ENCODE measurements around the gene CHTF8. TPM values are rescaled to one million over a fixed set of nuclear protein-coding genes. Genes with fewer than 3 reads are reported as not detected.

CHTF8 gene
- total RNA-seq, 1 donor from 2014 or later, result 103 TPM

- no peak for DNase-seq (ENCODE audit: low read depth)
Measured at GRCh38 chr16:69113216-69113615, 19.2 kb downstream of the CHTF8 start.

DNA sequence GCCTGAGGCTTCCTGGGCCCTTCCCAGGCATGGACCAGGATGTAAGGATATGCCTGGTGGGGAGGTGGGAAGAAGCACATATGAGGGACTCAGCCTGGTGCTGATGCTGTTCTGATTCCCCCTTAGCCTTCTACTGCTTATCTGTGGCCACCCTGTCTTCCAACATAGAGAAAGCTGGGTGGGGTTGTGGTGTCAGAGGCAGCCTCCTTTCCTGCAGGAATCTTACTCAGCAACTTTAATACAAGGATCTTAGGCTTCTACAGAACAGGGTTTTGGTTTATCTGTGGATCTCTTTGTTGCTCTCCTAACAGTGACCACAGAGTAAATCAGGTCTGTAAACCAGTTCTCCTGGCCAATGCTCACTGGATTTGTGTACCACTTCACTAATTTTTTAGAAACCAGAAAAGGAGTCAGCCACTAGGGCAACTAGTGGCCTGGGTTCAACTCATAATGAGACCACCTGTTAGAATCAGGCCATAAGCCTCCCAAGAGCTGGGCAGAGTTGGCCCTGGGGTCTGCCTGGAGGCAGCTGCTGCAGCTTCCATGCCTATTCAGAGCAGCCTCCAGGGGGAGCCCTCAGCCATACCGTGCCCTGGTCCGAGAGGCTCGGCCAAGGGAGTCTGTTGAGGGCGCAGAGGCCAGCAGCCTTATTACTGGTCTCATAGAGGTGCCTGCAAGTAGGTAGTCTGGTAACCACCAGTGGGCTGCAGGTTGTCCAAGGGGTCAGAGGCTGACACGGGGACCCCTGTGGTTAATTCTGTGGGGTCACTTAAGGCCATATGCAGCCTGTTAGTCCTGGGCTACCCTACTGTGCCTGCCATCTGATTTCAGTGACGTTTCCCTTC, 19.9 kb downstream of the CHTF8 start:
- no peak for DNase-seq (ENCODE audit: low read depth)

- DNase-seq (ENCODE audit: low read depth), result no peak
Measured at GRCh38 chr16:69111876-69112230, 20.5 kb downstream of the CHTF8 start.

- no peak for DNase-seq (ENCODE audit: low read depth)
Measured at GRCh38 chr16:69111216-69111875, 21.0 kb downstream of the CHTF8 start.

GRCh38 chr16:69110406-69110805, 22.0 kb downstream of the CHTF8 start:
- DNase-seq (ENCODE audit: low read depth), result no peak

GRCh38 chr16:69109486-69110270, 22.7 kb downstream of the CHTF8 start:
- DNase-seq (ENCODE audit: low read depth), result no peak

- no peak for DNase-seq (ENCODE audit: low read depth)
Measured at GRCh38 chr16:69108905-69109252, 23.5 kb downstream of the CHTF8 start.

DNA sequence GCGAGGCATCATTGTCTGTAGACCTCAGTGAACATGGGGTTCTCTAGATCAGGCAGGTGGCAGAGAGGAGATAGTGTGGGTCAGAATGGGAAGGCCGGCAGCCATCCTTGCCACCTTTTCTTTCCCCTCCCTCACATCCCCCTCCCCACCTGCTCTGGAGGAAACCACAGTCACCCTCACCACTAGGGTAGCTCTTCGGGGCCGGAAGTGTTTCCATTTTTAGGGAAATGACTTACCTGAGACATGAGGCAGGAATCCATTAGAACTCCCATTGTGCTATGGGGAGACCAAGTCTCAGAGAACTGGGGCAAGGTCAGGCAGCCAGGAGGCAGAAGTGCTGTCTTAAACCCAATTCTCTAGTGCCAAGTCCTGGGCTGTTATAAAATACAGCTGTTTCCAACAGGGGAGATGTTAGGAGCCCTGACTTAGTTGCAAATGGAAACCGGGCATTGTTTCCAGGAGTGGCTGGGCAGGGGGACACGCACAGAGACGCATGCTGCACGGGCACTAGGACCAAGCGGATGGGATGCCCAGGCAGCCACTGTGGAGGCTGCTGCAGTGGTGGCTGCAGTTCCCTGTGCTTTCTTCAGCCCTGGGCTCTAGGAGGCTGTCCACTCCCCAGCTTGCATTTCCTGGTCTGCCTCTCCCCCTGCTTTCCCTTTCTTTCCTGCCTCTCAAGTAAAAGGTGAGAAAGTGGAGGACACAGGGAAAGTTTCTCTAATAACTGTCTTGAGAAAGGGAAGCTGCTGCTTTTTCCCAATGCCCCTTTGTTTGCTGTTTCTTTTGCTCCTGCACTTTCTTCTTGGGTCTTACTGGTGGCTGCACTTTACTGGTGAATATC, 24.1 kb downstream of the CHTF8 start:
- DNase-seq (ENCODE audit: low read depth), result no peak

DNA sequence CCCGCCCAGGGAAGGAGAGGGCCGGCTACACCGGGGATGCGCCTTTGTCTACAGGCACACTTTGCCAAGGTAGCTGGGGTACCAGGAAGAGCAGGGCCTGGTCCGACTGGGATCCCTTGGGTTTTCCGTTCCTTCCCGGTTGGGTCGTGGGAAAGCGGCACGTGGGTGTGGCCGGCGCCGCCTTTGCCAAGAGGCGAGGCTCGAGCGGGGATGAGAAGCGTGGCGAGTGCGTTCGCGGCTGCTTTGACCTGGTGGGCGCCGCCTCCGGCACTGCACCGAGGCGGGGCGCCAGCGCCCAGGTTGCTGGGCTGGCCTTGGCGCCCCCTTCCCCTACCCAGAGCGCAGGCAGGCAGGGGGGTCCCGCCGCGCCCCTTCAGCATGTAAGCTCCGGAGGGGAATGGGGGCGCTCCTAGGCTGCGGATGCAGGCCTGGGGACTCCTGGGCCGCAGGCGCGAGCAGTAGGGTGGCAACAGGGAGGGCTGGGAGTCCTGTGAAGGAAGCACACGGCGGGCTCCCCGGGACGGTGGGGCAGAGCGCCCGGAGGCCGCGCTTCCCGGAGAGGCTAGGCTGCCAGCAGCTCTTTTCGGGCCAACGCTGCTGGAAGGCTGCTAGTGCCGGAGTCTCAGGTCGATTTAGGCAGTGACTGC, 24.9 kb downstream of the CHTF8 start:
- no peak for DNase-seq (ENCODE audit: low read depth)

- DNase-seq (ENCODE audit: low read depth), result no peak
Measured at GRCh38 chr16:69106491-69107315, 25.7 kb downstream of the CHTF8 start.

DNA sequence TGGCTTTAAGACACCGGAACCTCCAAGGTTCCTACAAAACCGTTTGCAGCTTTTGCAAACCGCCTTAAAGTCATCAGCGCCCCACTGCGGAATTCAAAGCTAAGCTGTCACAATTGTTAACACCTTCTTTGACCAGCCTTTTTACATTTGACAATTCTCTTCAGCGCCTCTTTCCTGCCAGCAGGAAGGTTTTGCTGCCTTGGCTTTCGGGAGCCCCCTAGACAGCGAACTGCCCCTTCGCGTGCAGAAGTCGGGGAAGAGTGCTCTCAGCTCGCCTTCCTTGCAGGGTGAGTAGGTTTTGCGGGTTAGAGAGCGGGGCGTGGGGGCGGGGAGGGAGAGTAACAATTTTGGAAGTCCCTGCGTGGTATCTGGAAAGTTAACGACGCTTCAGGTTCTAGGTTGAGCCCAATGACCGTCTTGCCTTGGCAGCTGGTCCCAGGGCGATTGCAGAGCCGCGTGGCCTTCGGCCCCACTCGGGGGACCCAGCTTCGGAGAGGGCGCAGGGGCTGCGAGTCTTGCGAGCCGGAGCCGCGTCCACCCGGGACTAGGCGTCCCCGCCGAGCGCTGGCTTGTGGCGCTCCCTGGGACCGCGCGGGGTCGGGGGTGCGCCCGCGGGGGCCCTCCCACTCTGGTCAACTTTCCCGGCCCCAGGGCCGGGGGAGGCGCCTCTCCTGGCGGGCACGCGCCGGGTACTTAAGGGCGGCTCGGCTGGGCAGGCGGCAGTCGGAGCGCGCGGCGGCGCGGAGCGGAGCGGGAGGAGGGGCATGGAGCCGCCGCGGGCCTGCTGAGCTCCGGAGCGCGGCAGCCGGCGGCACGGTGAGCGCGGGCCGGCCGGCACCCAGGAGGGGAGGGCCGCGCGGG, 26.7 kb downstream of the CHTF8 start, which contains the start of gene HAS3:
Gene HAS3 (plus strand): TSS at position 153 of the 861 bp plus-strand sequence. CDS start 3,743 bp downstream, outside the sequence.
- peak; percentile 83 for DNase-seq (ENCODE audit: low read depth)

DNA sequence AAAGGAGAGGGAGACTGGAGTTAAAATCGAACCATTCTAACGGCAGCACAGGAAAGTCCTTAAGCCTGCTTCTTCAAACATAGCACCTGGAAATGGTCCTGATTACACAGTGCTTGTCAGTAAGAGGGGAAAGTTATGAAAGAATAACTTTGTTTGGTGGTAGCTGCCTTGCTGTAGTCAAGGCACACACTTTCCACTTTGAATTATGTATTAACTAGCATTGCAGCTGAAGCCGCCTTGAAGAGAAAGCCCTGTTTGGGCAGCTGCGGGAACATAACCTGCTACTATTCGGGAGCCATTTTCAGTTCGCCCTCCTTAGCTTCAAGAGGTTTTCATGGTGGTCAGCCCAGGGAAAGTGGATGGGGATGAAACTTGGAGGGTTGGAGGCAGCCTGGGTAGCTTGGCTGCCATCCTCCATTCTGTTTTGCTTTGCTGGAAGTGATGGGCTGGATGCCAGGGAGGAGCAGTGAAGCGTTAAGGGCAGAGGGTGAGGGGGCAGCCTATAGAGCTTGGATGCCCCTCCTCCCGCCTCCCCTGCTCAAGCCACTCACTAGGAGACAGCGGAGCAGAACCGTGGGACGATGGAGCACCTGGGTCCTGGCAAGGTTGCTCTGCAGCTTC, 32.2 kb downstream of the CHTF8 start:
- peak; percentile 53 for DNase-seq (ENCODE audit: low read depth)

DNA sequence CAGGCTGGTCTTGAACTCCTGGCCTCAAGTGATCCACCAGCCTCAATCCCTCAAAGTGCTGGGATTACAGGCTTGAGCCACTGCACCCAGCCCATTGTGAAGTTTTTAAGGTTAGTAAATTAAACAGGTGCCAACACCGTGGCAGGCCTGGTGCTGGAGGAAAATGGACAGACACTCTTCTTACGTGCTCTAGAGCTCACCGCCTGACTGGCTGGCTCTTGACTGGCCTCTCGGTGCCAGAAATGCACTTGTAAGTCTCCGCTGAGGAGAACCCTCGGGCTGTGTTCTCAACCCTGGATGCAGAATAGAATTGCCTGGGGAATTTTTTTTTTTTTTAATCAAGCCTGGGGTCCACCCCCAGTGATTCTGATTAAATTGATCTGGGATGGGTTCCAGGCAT, 37.2 kb downstream of the CHTF8 start:
- no peak for DNase-seq (ENCODE audit: low read depth)

DNA sequence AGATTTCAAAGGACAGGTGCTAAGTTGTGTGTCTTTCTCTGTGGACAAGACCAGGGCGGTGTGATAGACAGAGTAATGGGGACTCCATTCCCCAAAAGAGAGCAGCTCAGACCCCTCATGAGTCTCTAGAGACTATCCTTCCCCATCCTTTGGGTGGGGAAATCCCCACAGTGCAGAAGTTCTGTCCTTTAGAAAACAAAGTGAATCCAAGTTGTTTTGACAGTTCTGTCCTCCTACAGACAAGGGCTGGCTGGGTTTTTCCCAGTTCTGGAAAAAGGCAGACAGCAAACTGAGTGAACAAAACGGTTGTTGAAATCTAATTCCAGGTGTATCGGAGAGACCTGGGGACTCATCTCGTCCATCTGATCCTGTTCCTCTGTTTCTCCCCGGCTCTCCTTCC, 37.9 kb downstream of the CHTF8 start:
- no peak for DNase-seq (ENCODE audit: low read depth)

GRCh38 chr16:69093974-69094373, 38.4 kb downstream of the CHTF8 start:
- DNase-seq (ENCODE audit: low read depth), result no peak

DNA sequence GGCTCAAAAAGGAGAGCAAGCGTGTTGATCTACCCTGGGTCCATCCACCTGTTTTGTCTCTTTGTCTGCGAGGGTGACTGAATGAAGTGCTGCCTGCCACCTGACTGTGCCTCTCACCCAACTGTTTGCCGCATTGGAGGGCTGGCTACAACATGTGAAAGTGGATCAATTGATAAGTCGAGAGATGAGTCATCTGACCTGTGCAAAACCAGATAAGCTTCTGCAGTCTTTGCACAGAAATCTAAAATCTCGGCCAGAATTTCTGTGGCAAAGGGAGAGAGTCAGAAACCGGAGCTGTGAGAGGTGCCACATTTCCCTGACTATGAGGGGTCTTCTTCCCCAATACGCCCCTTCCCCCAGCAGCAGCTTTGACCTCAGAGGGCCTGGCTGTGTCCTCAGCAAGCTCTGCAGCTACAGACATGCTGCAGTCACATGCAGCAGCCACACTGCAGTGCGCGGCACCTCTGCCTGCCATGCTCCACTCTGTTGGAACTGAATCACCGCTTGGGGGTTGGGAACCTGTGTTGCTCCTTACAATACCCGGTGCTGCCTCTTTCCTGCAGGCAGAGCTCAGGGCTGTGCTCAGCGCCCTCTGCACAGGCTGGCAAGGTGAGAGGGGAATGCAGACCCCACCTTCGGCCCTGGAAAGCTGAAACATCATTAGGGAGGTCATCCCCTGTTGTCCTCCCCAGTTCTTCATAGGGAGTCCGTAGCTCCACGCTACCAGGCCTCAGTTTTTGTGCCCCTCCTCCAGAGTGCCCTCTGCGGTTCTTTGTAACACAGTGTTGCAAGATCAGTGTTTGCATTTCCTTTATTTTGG, 43.1 kb downstream of the CHTF8 start:
- DNase-seq (ENCODE audit: low read depth), result no peak

- no peak for DNase-seq (ENCODE audit: low read depth)
Measured at GRCh38 chr16:69088684-69089083, 43.7 kb downstream of the CHTF8 start.

DNA sequence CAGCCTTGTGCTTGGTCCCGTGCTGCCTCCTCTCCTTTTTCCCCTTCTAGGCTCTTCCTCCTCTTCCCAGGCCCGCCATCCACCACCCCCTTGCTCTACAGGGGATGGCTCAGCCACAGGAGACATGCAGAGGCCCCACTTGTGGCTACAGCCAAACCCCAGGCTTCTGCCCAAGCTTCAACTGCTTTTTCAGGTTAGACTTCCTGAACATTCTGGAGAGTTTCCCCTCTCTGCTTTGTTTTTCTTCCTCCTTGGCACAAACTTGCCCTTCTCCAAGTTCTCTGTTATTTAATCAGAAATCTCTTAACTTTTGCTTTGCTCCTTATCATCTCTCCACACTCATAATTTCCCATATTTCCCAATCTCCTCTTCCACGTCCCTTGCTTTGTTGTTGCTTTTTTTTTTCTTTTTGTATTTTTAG, 45.2 kb downstream of the CHTF8 start:
- no peak for DNase-seq (ENCODE audit: low read depth)

Measured in renal cortical epithelial cell (primary cell).